ENCODE data around the gene L3MBTL3. TPM values are rescaled to one million over a fixed set of nuclear protein-coding genes. Genes with fewer than 3 reads are reported as not detected.

The L3MBTL3 gene
- total RNA-seq, 2 donors from 2014 or later = 1.8 to 3.1 TPM

GRCh38 chr6:130018744-130019325 lies 454 bp downstream of the L3MBTL3 start:
- no peaks in the 10 kb centered on the region for H3K4me1 ChIP-seq
- peak overlapping the region; percentile 68 to 69 for H3K27ac ChIP-seq
- peak overlapping the region; percentile 84 to 85 for H3K4me3 ChIP-seq
- DNase-seq (ENCODE audit: low spot score) = no peak
- no peaks in the 10 kb centered on the region for H3K9me3 ChIP-seq
- TF ChIP-seq, protein P1, sequence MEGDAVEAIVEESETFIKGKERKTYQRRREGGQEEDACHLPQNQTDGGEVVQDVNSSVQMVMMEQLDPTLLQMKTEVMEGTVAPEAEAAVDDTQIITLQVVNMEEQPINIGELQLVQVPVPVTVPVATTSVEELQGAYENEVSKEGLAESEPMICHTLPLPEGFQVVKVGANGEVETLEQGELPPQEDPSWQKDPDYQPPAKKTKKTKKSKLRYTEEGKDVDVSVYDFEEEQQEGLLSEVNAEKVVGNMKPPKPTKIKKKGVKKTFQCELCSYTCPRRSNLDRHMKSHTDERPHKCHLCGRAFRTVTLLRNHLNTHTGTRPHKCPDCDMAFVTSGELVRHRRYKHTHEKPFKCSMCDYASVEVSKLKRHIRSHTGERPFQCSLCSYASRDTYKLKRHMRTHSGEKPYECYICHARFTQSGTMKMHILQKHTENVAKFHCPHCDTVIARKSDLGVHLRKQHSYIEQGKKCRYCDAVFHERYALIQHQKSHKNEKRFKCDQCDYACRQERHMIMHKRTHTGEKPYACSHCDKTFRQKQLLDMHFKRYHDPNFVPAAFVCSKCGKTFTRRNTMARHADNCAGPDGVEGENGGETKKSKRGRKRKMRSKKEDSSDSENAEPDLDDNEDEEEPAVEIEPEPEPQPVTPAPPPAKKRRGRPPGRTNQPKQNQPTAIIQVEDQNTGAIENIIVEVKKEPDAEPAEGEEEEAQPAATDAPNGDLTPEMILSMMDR (IDR thresholded peaks at IDR 0.05) = no peak
- no peaks in the 10 kb centered on the region for H3K36me3 ChIP-seq
- no peaks in the 10 kb centered on the region for H3K27me3 ChIP-seq

- Histone ChIP-seq H3K36me3 (no peaks in the 10 kb centered on the region), H3K27ac (peak overlapping the region; percentile 79 to 83)
- no peak for DNase-seq (ENCODE audit: low spot score)
Measured at GRCh38 chr6:130019326-130020072, 1.1 kb downstream of the L3MBTL3 start.

DNA sequence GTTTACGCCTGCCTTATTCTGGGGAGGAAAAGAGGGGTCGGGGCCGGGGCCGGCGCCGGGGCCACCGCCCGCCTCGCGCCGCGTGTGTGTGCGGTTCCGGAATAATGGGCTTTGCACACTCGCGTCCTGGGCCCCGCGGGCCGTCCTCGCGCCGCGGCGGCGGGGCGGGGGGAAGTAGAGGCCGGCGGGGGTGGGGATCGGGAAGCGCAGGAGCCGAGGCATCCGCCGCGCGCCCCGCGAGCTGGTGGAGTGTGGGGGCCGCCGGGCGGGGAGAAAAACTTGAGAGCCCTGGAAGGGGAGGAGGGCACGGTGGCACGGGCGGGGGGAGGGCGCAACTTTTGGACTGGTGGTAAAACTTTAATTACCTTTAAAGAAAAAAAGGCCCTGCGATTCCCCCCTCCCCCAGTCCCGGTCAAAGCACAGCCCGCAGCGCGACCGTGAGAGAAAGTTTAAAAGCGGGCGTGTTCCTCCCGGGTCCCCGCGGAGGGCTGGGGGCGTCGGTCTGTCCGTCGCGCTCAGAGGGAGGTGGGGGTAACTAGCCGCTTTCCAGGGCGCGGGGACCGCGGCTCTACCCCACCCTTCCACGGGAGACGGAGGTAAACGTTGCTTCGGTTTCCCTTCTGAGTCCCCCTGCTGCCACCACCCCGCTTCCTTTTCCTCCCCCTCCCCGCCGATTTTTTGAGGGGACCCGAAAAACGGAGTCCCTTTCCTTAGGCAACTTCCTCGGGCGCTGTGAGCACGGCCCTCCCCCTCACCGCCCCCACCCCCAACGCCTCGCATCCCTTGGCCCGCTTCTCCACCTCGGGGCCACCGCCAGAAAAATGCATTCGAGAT lies 1.9 kb downstream of the L3MBTL3 start:
- TF ChIP-seq, protein P1 (IDR thresholded peaks at IDR 0.05) = no peak
- H3K27ac ChIP-seq = peak overlapping the region; percentile 79 to 83
- H3K36me3 ChIP-seq = no peaks in the 10 kb centered on the region
- no peaks in the 10 kb centered on the region for H3K9me3 ChIP-seq
- H3K4me1 ChIP-seq = no peaks in the 10 kb centered on the region
- no peak for DNase-seq (ENCODE audit: low spot score)
- no peaks in the 10 kb centered on the region for H3K27me3 ChIP-seq
- peak overlapping the region; percentile 72 to 85 for H3K4me3 ChIP-seq

More at GRCh38 chr6:130019326-130020072, 1.1 kb downstream of the L3MBTL3 start:
- TF ChIP-seq, protein P1 (IDR thresholded peaks at IDR 0.05) = no peak
- Histone ChIP-seq H3K4me1 (no peaks in the 10 kb centered on the region), H3K4me3 (peak overlapping the region; percentile 84 to 85), H3K9me3 (no peaks in the 10 kb centered on the region), H3K27me3 (no peaks in the 10 kb centered on the region)

DNA sequence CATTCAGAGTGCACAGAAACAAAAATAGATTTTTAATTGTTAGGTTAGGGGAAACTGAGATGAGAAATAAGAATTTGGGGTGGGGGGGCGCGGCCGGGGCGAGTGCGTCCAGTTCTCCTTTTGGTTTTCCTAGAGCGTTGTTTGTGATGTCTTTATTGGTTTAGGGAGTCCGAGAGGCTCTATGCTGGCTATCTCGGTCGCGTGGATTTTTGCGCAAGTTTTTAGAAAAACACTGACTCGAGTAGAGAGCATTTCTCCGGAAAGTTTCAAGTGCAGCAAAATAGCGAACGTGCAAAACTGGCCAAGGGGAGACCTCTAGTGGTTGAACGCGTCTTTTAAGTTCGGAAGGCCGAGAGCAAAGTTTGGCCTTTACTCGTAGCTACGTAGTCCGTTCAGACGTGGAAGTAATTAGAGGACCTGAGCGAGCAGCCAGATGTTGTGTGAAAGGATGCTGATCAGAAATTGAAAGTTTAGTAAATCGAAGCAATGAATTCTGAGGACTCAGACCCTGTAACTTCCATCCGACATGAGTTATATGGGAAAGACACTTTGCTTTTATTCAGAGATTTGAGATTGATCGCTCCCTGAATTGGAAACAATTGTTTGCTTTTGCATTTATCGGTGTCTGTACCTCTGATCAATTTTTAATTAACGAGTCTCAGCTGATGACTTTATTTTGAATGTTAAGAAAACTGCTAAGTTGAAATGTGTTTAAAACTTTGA lies 2.7 kb downstream of the L3MBTL3 start:
- Histone ChIP-seq H3K27ac (peak overlapping the region; percentile 79 to 83), H3K4me3 (peak overlapping the region; percentile 72 to 85), H3K27me3 (no peaks in the 10 kb centered on the region), H3K9me3 (no peaks in the 10 kb centered on the region), H3K4me1 (no peaks in the 10 kb centered on the region), H3K36me3 (no peaks in the 10 kb centered on the region)
- DNase-seq (ENCODE audit: low spot score) = peak; percentile 93
- TF ChIP-seq, protein P1 (IDR thresholded peaks at IDR 0.05) = peak; percentile 52 to 87

GRCh38 chr6:130026859-130027258 lies 8.5 kb downstream of the L3MBTL3 start:
- TF ChIP-seq, protein P1 (IDR thresholded peaks at IDR 0.05) = no peak

More at GRCh38 chr6:130026859-130027258, 8.5 kb downstream of the L3MBTL3 start:
- Histone ChIP-seq H3K27ac (no peak overlapping the region), H3K4me3 (no peak overlapping the region), H3K27me3 (no peaks in the 10 kb centered on the region), H3K4me1 (no peaks in the 10 kb centered on the region), H3K9me3 (no peaks in the 10 kb centered on the region), H3K36me3 (no peaks in the 10 kb centered on the region)
- DNase-seq (ENCODE audit: low spot score) = no peak
